NT2/D1 (cell line): Measurements from ENCODE around the gene SYNDIG1L.

Experiments
- DNase-seq: peaks from one replicate; pipeline ENCODE4 v3.0.0-alpha.2; 2011; ENCODE audit warnings: low read depth, low spot score
- H3K27me3 ChIP-seq: 2 replicates; pipeline ENCODE4 v1.6.0; 2011; ENCODE audit warnings: mild to moderate bottlenecking; ENCODE audit not compliant: insufficient read length, insufficient read depth
- H3K36me3 ChIP-seq: 2 replicates; pipeline ENCODE4 v1.6.1; 2011; ENCODE audit warnings: mild to moderate bottlenecking, low read length, mixed read lengths; ENCODE audit not compliant: insufficient read depth, insufficient read length
- H3K4me1 ChIP-seq: 2 replicates; pipeline ENCODE4 v1.5.1; 2011; ENCODE audit not compliant: insufficient read depth, insufficient read length
- H3K4me3 ChIP-seq: 2 replicates; pipeline ENCODE4 v1.5.1; 2011; ENCODE audit warnings: low read depth; ENCODE audit not compliant: insufficient read length
- H3K9ac ChIP-seq: 2 replicates; pipeline ENCODE4 v1.6.0; 2011; ENCODE audit warnings: low read depth; ENCODE audit not compliant: insufficient read length
- H3K9me3 ChIP-seq: 2 replicates; pipeline ENCODE4 v1.5.1; 2011; ENCODE audit warnings: mild to moderate bottlenecking, low read length; ENCODE audit not compliant: insufficient read depth
- SUZ12 ChIP-seq: IDR thresholded peaks from 2 replicates; pipeline ENCODE4 v1.6.1; 2011; ENCODE audit not compliant: insufficient read length, insufficient read depth; ENCODE audit errors: extremely low read depth
- YY1 ChIP-seq: IDR thresholded peaks from 2 replicates; pipeline ENCODE4 v1.6.1; 2011; ENCODE audit not compliant: insufficient read length, insufficient read depth
- ZNF274 ChIP-seq: IDR thresholded peaks from 2 replicates; pipeline ENCODE4 v1.6.1; 2011; ENCODE audit warnings: mild to moderate bottlenecking, low read depth, low read length

The SYNDIG1L gene

DNA sequence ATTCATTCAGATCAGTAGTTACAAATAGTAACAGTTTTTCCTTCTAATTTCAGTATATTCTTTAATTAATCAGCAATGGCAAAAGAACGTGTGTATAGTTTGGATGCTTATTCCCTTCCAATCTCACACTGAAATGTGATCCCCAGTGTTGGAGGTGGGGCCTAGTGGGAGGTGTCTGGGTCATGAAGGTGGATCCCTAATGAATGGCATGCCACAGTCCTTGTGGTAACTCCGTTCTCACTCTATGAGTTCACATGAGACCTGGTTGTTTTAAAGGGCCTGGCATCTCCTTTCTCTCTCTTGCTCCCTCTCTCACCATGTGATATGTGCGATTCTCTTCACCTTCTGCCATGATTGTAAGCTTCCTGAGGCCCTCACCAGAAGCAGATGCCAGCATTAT is 18.9 kb upstream of the SYNDIG1L start:
- DNase-seq: no peak
- H3K9me3 ChIP-seq: no peaks in the 10 kb centered on the region
- H3K27me3 ChIP-seq: no peaks in the 10 kb centered on the region
- H3K4me1 ChIP-seq: no peaks in the 10 kb centered on the region
- H3K9ac ChIP-seq: no peak overlapping the region
- no peaks in the 10 kb centered on the region for H3K36me3 ChIP-seq
- no peak overlapping the region for H3K4me3 ChIP-seq
- TF ChIP-seq SUZ12: no peak
- TF ChIP-seq ZNF274: no peak
- TF ChIP-seq YY1: no peak

DNA sequence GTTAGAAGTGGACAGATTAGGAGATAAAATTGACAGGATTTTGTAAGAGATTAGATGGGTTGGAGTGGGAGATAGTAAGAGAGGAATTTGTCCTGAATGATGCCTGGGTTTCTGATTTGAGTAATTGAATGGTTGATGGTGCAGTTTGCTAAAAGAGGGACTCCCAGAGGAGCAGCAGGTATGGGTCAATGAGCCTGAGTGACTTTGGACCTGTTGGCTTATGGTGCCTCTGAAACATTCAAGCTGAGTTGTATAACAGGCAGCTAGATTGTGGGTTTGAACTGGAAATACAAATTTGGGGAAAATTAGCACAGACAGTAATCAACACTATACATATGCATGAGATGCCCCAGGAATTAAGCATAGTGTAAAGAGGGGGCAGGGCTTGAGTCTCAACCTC is 16.7 kb upstream of the SYNDIG1L start:
- Histone ChIP-seq H3K9me3 (no peaks in the 10 kb centered on the region), H3K4me3 (no peak overlapping the region), H3K36me3 (no peaks in the 10 kb centered on the region), H3K4me1 (no peaks in the 10 kb centered on the region), H3K27me3 (no peaks in the 10 kb centered on the region), H3K9ac (no peak overlapping the region)
- no peak for DNase-seq
- TF ChIP-seq SUZ12 (no peak), YY1 (no peak), ZNF274 (no peak)

DNA sequence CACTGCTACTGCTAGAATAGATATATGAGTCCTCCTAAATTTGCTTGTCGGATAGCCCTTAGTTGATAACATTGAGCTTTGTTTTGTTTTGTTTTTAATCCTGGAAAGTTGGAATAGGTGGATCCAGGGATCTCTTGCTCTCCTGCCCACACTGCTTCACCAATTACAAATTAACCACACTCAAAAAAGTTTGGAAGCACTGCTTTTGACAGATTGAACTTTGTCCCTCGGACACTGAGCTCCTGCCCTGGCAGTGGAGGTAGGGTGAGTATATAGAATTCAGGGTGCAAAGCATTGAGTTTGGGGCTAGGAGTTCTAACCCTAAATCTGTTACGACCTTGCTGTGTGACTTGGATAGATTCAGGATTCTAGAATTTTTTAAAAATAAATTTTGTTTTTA is 15.1 kb upstream of the SYNDIG1L start:
- DNase-seq: no peak
- TF ChIP-seq SUZ12 (no peak), ZNF274 (no peak), YY1 (no peak)
- Histone ChIP-seq H3K4me1 (no peaks in the 10 kb centered on the region), H3K27me3 (no peaks in the 10 kb centered on the region), H3K36me3 (no peaks in the 10 kb centered on the region), H3K9me3 (no peaks in the 10 kb centered on the region), H3K9ac (no peak overlapping the region), H3K4me3 (no peak overlapping the region)

GRCh38 chr14:74438351-74438915 is 12.4 kb upstream of the SYNDIG1L start:
- TF ChIP-seq ZNF274: no peak
- no peak for TF ChIP-seq SUZ12
- no peak for TF ChIP-seq YY1

GRCh38 chr14:74437496-74438053 is 11.6 kb upstream of the SYNDIG1L start:
- no peak overlapping the region for H3K4me3 ChIP-seq
- no peaks in the 10 kb centered on the region for H3K9me3 ChIP-seq
- no peaks in the 10 kb centered on the region for H3K36me3 ChIP-seq
- H3K27me3 ChIP-seq: no peaks in the 10 kb centered on the region
- TF ChIP-seq YY1: no peak
- no peak for TF ChIP-seq SUZ12
- TF ChIP-seq ZNF274: no peak
- no peak for DNase-seq
- H3K4me1 ChIP-seq: no peaks in the 10 kb centered on the region
- H3K9ac ChIP-seq: no peak overlapping the region

More at GRCh38 chr14:74438351-74438915, 12.4 kb upstream of the SYNDIG1L start:
- no peak for DNase-seq
- H3K4me3 ChIP-seq: no peak overlapping the region
- H3K9ac ChIP-seq: no peak overlapping the region
- H3K27me3 ChIP-seq: no peaks in the 10 kb centered on the region
- no peaks in the 10 kb centered on the region for H3K36me3 ChIP-seq
- H3K4me1 ChIP-seq: no peaks in the 10 kb centered on the region
- H3K9me3 ChIP-seq: no peaks in the 10 kb centered on the region

GRCh38 chr14:74434294-74434693 is 8.3 kb upstream of the SYNDIG1L start:
- DNase-seq: no peak
- Histone ChIP-seq H3K9ac (no peak overlapping the region), H3K4me3 (no peak overlapping the region), H3K27me3 (no peaks in the 10 kb centered on the region), H3K9me3 (no peaks in the 10 kb centered on the region), H3K4me1 (peaks cover 3% of the 10 kb centered on the region), H3K36me3 (no peaks in the 10 kb centered on the region)
- TF ChIP-seq SUZ12 (no peak), ZNF274 (no peak), YY1 (no peak)

- no peak overlapping the region for H3K4me3 ChIP-seq
- no peak for TF ChIP-seq YY1
- no peak for TF ChIP-seq SUZ12
- TF ChIP-seq ZNF274: no peak
- no peaks in the 10 kb centered on the region for H3K36me3 ChIP-seq
- peaks cover 24% of the 10 kb centered on the region for H3K27me3 ChIP-seq
- H3K4me1 ChIP-seq: peaks cover 6% of the 10 kb centered on the region
- DNase-seq: no peak
- H3K9me3 ChIP-seq: no peaks in the 10 kb centered on the region
- no peak overlapping the region for H3K9ac ChIP-seq
Observed at GRCh38 chr14:74429991-74430390, 4.0 kb upstream of the SYNDIG1L start.
